Activated CD4-positive, CD25-positive, alpha-beta regulatory T cell (primary cell): ENCODE data around the gene BAIAP3.
"Not testable (repeated sequence)": the region's sequence is repeated elsewhere in the genome, so short reads cannot be mapped to it uniquely, and the experiment has no call there.

Experiments used
- DNase-seq, 4 experiments: peaks; one replicate each; lab custom pipeline; 2025; lab: John Stamatoyannopoulos, UW

BAIAP3 gene

GRCh38 chr16:1318268-1318545 lies 15.2 kb upstream of the BAIAP3 start:
- DNase-seq: no peak

DNA sequence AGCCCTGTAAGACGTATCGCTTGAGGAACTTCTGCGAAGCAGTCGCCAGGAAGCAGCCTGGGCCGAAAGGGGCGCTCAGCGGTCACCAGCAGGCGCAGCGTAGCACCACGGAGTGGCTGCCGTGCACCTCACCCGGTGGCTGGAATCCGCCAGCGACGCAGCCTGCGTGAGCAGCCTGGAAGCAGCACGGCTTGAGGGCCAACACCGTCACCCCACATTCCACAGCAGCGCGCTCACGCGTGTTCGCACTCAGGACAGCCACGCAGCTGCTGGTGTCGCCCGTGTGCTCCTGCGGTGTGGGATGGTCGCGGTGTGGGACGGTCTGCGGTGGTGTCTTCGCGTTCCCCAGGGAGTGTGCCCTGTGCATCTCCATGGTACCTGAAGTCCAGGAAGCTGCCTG lies 14.4 kb upstream of the BAIAP3 start:
- no peak for DNase-seq

DNA sequence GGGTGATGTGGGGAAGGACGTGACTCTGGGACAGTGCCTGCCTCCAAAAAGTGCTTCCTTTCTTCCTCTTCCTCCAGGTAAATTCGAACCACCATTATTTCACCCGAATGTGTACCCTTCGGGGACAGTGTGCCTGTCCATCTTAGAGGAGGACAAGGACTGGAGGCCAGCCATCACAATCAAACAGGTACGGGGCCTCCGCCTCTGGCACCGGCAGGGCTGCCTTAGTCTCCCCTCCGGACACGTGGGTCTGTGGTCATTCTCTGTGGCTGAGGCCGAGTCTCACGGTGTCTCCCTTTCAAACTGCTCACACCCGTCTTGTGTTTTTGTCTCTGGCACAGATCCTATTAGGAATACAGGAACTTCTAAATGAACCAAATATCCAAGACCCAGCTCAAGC lies 13.3 kb upstream of the BAIAP3 start:
- DNase-seq: no peak

GRCh38 chr16:1320658-1321240 lies 12.7 kb upstream of the BAIAP3 start:
- no peak for DNase-seq

- DNase-seq: no peak
Measured at GRCh38 chr16:1322407-1322806, 11.0 kb upstream of the BAIAP3 start.

DNA sequence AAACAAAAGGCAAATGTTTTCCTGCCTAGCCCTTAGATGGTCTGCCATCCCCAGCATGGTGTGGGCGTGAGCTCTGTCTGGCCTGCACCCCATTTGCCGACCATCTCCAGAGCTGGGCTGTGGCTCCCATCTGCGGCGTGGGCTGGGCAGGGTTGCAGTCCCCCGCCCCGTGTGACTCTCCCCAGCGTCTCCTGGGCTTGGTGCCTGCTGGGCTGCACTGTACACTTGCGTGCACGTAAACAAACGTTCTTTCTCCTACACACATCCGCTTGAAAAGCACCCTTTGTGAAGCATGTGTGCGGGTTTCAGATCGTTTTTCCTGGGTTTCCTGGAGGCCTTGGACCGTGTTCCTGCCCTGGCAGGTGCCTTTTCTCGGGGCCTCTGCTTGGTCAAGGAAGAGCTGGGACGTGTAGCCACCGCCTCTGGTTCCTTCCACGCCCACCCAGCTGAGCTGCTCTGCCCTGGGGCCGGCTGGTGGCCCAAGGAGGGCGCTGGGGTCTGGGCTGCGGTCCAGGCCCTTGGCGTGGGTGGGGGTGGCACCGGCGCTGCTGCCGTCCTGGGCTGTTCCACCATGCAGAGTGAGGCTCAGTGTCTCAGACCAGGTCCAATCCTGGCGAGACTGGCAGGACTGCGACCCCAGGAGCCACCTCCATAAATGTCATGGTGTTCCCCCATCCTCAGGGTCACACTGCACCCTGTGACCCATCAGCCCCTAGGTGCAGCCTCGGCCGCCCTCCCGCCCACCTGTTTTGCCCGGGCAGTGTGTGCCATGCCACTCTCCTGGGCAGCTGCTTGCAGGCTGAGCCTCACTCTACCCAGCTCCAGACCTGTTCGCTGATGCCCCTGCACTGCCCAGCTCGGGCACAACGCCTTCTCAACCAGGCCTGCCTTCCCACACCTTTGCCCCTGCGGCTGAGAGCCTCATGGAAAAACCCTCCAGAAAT lies 9.9 kb upstream of the BAIAP3 start:
- no peak for DNase-seq

DNA sequence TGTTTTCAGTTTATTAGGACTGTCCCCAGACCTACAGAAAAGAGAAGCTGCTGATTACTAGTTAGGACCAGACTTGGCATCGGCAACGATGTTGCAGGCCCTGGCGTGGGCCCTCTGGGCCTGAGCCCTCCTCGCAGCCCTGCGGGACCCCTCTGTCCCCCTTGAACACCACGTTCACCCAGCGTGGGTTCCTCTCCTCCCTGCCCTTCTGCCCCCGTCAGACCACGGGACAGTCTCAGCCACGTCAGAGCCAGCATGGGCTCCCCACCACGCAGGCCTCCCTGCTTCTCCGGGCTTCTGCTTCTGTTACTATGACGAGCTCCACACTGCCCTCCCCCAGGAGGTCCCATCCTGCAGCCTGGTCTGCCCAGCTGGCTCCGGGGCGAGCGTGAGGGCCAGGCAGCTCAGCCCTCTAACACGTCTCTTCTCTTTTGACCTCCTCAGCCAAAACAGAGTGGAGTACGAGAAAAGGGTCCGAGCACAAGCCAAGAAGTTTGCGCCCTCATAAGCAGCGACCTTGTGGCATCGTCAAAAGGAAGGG lies 9.1 kb upstream of the BAIAP3 start:
- DNase-seq: no peak

- no peak for DNase-seq
Measured at GRCh38 chr16:1325261-1325660, 8.2 kb upstream of the BAIAP3 start.

DNA sequence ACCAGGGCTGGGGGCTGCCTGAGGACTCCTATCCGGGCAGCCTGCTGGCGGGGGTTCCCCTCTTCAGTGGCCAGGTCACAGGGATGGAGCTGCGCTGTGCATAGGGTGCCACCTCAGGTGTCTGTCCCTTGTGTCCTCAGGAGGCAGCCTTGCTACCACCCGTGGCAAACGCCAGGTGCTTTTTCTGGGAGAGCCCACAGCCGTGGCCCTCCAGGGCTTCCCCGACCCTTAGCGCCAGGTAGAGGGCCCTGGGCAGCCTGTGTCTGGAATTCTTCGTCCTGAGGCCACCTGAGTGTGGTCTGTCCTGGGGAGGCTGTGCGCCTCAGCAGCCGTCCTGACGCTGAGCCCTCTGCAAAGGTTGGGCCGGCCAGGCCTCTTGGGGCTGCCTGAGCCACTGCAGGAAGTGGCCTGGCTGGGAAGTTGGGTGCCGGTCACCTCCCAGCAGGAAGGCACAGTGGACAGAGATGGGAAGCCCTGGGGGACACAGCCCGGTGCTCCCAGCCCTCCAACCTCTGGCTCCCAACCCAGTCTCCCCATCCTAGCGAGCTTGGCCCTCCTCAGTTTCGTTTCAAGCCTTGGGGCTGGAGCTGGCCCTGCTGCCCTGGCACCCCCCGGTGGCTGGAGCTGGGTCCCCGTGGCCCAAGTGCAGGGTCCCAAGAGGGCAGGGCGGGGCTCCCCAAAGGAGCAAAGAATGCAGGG lies 7.6 kb upstream of the BAIAP3 start:
- no peak for DNase-seq

GRCh38 chr16:1326391-1326790 lies 7.1 kb upstream of the BAIAP3 start:
- no peak for DNase-seq

GRCh38 chr16:1326946-1327618 lies 6.4 kb upstream of the BAIAP3 start:
- no peak for DNase-seq

DNA sequence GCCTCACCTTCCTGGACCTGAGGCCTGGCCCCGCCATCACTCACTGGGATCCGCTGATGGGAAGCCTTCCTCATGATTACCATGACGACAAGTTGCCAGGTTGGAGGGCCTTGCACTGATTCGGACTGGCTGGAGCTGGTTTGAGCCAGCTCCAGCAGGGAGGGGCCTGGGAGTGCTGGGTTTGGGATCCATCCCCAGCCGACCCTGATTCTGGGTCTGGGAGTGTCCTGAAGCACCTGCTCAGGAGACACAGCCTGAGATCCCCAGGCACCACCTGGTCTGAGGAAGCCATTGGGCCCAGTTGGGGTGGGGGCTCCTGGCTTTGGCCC lies 5.9 kb upstream of the BAIAP3 start:
- DNase-seq: no peak

- not testable (repeated sequence) for DNase-seq
Measured at GRCh38 chr16:1328136-1328535, 5.3 kb upstream of the BAIAP3 start.

- not testable (repeated sequence) for DNase-seq
Measured at GRCh38 chr16:1328961-1329360, 4.5 kb upstream of the BAIAP3 start.

- no peak for DNase-seq
Measured at GRCh38 chr16:1330260-1330914, 3.1 kb upstream of the BAIAP3 start.

GRCh38 chr16:1330931-1331711 lies 2.3 kb upstream of the BAIAP3 start:
- DNase-seq: no peak

DNA sequence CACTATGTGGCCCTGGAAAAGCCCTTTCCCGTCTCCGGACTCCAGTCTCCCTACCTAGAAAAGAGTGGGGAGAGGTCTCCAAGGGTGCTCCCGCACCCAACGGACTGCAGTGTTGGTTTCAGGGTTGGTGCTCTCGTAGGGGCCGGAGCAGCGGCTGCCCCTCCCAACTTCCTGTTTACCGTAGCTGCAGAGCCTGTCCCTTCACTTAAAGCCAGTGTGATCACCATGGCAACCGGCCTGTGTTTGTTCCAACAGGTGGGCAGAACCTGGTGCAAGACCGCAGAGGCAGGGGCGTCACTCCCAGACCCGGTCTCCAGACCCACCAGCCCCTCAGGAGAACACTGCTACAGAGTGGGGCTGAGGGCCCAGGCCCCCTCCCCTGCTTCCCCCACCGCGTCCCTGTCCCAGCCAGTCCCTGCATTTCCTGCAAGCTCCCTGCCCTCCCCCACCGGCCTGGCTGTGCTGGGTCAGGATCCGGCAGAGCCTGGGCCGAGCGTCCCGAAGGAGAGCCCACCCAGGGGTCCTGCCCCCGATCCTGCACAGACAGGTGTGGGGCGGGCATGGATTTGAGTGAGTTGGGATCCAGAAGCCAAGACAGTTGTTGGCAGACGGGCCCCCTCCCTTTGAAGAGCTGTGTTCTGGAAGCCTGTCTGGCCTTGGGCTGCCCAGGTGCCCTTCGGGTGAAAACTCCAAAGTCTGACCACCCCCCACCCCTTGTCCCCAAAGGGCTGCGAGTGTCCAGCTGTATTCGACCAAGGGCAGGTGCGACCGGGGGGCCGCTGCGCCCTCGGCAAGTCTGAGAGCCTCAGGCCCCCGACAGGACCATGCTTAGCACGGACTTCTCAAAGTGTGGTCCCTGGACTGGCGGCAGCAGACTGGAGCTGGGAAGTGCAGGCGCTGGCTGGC lies 1.5 kb upstream of the BAIAP3 start:
- no peak for DNase-seq

GRCh38 chr16:1332618-1333148 lies 762 bp upstream of the BAIAP3 start:
- no peak for DNase-seq

DNA sequence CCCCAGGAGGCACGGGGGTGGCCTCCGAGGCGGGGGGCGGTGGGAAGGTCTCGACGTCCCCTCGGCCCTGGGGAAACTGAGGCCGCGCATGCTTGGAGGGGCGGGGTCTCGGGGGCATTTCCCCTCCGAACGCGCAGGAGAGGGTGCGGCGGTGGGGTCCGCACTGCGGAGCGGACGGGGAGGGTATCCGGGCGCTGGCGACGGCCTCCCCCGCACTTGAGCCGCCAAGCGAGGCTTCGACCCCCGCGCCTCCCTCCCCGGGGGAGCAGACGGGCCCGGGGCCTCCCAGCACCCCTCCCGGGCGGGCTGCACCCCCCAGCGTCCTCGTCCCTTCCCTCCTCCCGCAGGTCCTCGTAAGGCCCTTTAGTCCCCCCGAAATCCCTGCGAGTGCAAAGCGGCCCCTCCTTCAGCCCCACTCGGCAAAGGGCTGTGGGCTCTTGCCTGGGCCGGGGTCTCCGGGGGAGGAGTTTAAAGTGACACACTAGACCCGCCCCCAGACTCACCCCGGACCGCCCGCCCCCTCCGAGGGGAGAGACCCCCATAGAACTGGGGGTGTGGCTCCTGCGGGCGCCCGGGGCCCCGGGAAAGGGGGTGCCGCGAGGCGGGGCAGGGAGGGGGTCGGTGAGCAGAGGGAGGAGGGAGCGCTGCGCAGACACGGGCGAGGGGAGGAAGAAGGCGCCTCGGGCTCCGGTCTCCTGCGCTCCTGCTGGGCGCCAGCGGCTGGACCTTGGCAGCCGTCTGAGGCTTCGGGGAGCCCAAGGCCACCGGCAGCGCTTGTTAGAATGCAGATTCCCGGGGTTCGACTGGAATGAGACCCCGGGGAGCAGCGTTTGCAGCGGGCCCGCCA lies 632 bp downstream of the BAIAP3 start:
- no peak for DNase-seq
